Type B pancreatic cell (in vitro differentiated cells): ENCODE data around the gene RTL10. TPM values are rescaled to one million over a fixed set of nuclear protein-coding genes. Genes with fewer than 3 reads are reported as not detected.

Experiments used
- DNase-seq: peaks from one replicate; pipeline ENCODE4 v3.0.0; 2021; ENCODE audit warnings: mixed read lengths; ENCODE audit not compliant: unreplicated experiment; ENCODE audit errors: extremely low spot score
- H3K27ac Mint-ChIP-seq: 2 replicates; pipeline ENCODE4 v1.8.0; 2021; ENCODE audit warnings: mild to moderate bottlenecking, mixed read lengths
- H3K27me3 Mint-ChIP-seq: 2 replicates; pipeline ENCODE4 v1.8.0; 2021; ENCODE audit warnings: mixed read lengths
- H3K36me3 Mint-ChIP-seq: 2 replicates; pipeline ENCODE4 v1.8.0; 2021; ENCODE audit warnings: mixed read lengths
- H3K4me1 Mint-ChIP-seq: one replicate; pipeline ENCODE4 v1.8.0; 2021; ENCODE audit warnings: mixed read lengths; ENCODE audit not compliant: unreplicated experiment
- H3K4me3 Mint-ChIP-seq: 2 replicates; pipeline ENCODE4 v1.8.0; 2021; ENCODE audit warnings: mild to moderate bottlenecking, mixed read lengths
- H3K9me3 Mint-ChIP-seq: 2 replicates; pipeline ENCODE4 v1.8.0; 2021; ENCODE audit warnings: mixed read lengths
- total RNA-seq: library from RNA; stranded (reverse); gene quantifications from 2 replicates; pipeline ENCODE4 v1.2.1, GENCODE V29; 2021; ENCODE audit warnings: low replicate concordance
- TF ChIP-seq, protein P1 (sequence below): fragments of 200-600 bp; sonication (generic); conservative IDR thresholded peaks from 2 replicates; pipeline ENCODE4 v1.5.0; 2021; ENCODE audit warnings: antibody characterized with exemption, mild to moderate bottlenecking

RTL10 gene
- total RNA-seq, 1 donor from 2014 or later, result 28.8 TPM

DNA sequence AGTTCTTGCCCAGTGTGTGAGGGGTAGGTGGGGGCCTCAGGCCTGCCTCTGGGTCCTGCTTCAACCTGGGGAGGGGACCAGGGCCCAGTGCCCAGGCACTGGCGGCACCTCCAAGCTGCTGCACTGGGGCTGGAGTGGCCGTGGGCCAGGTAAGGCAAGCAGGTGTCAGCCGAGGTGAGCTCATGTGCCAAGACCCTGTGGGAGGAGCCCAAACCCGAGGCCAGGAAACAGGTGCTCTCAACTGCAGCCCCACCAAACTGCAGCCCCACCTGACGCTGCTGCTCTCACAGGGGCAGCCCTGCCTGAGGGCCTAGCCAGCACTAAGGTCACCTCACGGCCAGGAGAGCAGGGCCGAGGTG lies 18.1 kb upstream of the RTL10 start:
- Mint-ChIP-seq H3K4me1 (no peaks in the 10 kb centered on the region), H3K36me3 (no peaks in the 10 kb centered on the region), H3K27me3 (no peaks in the 10 kb centered on the region), H3K9me3 (no peaks in the 10 kb centered on the region), H3K4me3 (no peak overlapping the region), H3K27ac (no peak overlapping the region)
- TF ChIP-seq, protein P1, sequence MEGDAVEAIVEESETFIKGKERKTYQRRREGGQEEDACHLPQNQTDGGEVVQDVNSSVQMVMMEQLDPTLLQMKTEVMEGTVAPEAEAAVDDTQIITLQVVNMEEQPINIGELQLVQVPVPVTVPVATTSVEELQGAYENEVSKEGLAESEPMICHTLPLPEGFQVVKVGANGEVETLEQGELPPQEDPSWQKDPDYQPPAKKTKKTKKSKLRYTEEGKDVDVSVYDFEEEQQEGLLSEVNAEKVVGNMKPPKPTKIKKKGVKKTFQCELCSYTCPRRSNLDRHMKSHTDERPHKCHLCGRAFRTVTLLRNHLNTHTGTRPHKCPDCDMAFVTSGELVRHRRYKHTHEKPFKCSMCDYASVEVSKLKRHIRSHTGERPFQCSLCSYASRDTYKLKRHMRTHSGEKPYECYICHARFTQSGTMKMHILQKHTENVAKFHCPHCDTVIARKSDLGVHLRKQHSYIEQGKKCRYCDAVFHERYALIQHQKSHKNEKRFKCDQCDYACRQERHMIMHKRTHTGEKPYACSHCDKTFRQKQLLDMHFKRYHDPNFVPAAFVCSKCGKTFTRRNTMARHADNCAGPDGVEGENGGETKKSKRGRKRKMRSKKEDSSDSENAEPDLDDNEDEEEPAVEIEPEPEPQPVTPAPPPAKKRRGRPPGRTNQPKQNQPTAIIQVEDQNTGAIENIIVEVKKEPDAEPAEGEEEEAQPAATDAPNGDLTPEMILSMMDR, result no peak
- no peak for DNase-seq

DNA sequence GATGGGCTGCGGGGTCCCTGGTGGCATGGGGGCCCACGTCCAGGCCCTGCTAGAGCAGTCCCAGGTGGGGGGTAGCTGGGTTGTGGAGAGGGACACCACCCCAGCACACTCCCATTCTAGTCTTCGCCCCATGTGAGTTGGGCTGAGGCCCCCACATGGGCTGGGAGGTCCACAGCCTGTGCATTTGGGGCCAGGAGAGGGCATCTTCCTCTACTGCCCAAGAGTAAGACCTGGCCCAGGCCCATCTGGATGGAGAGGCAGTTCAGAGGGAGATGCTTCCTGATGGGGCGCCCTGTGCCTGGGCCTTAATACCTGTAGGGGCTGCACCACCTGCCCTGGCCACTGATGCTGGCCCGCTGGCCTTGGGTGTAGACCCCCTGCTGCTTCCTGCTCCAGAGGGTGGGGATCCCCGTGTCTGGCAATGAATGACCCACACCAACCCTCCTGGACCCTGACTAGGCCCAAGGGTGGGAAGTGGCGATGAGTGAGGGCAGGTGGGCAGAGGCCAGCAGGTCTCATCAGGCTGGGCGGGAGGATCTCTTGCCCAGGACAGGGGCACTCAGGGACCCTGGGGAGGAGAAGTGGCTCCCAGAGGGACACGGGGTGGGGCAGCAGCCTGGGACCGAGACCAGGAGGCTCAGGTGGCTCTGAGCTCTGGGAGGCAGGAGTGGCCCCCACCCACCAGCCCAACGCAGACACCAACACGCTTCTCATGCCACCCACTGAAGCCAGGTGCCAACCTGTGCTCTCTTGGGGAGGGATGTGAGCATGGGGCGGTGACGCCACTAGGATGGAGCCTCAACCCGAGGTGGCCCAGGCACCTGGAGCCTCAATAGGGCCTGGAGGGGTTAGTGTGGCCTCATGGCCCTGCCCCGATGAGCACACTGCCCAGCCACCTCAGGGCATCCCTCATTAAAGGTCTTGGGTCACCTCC lies 17.4 kb upstream of the RTL10 start:
- H3K27me3 Mint-ChIP-seq, result no peaks in the 10 kb centered on the region
- H3K27ac Mint-ChIP-seq, result no peak overlapping the region
- H3K4me1 Mint-ChIP-seq, result no peaks in the 10 kb centered on the region

DNA sequence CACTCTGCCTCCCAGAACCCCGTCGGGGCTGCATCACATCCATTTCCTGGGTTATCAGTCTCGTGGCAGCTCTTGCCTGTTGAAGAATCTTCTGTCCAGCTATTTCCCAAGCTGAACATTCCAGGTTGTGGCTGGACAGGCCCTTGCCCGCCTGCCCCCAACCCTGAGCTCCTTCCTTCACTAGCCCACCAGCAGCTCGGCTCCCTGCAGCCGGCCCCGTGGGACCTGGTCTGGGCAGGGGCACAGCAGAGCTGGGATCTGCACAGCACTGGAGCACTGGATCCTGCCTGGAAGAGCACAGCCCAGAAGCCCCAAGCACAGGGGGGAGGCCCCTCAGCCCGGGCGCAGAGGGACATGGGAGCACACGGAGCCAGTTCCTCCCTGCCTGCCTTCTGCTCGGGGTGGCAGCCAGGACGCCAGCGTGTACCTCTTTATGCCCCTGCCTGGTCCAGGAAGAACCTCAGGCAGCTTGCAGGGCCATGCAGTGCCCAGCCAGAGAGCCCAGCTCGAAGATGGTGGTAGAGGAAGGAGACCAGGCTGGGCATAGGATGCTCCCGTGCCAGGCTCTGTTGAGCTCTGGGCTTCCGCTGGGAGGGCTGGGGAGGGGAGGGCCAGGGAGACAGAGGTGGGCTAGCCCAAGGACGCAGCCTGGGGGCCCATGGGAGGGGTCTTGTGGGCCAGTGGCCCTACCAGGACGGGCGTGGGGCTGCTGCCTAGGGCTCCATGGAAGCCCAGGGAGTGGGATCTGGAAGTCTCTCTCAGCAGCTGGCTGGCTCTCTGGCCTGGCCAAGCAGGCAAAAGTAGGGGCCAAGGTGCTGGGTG lies 16.6 kb upstream of the RTL10 start:
- H3K27me3 Mint-ChIP-seq, result no peaks in the 10 kb centered on the region
- TF ChIP-seq, protein P1, result no peak
- no peak overlapping the region for H3K27ac Mint-ChIP-seq
- H3K4me3 Mint-ChIP-seq, result no peak overlapping the region
- H3K4me1 Mint-ChIP-seq, result no peaks in the 10 kb centered on the region
- H3K36me3 Mint-ChIP-seq, result no peaks in the 10 kb centered on the region
- DNase-seq, result peak; percentile 65
- H3K9me3 Mint-ChIP-seq, result no peaks in the 10 kb centered on the region

More for the DNA sequence above, 17.4 kb upstream of the RTL10 start:
- H3K9me3 Mint-ChIP-seq, result no peaks in the 10 kb centered on the region
- peak; percentile 66 for DNase-seq
- TF ChIP-seq, protein P1, result no peak
- H3K36me3 Mint-ChIP-seq, result no peaks in the 10 kb centered on the region
- no peak overlapping the region for H3K4me3 Mint-ChIP-seq

- no peak overlapping the region for H3K4me3 Mint-ChIP-seq
- H3K4me1 Mint-ChIP-seq, result no peaks in the 10 kb centered on the region
- no peaks in the 10 kb centered on the region for H3K9me3 Mint-ChIP-seq
- no peak overlapping the region for H3K27ac Mint-ChIP-seq
- no peaks in the 10 kb centered on the region for H3K27me3 Mint-ChIP-seq
- TF ChIP-seq, protein P1, result no peak
- peak; percentile 65 for DNase-seq
- H3K36me3 Mint-ChIP-seq, result no peaks in the 10 kb centered on the region
Measured at GRCh38 chr22:19870153-19871022, 15.7 kb upstream of the RTL10 start.

- H3K36me3 Mint-ChIP-seq, result no peaks in the 10 kb centered on the region
- H3K9me3 Mint-ChIP-seq, result no peaks in the 10 kb centered on the region
- no peak overlapping the region for H3K4me3 Mint-ChIP-seq
- H3K27me3 Mint-ChIP-seq, result no peaks in the 10 kb centered on the region
- H3K27ac Mint-ChIP-seq, result no peak overlapping the region
- peak; percentile 61 for DNase-seq
- TF ChIP-seq, protein P1, result no peak
- no peaks in the 10 kb centered on the region for H3K4me1 Mint-ChIP-seq
Measured at GRCh38 chr22:19869497-19870152, 15.0 kb upstream of the RTL10 start.
